CD4-positive, alpha-beta T cell (primary cell): Measurements from ENCODE around the gene PGRMC2. TPM values are rescaled to one million over a fixed set of nuclear protein-coding genes. Genes with fewer than 3 reads are reported as not detected.

ENCODE experiments used
- ATAC-seq: fragments of 200-7000 bp; cut with Tn5 transposase; one replicate; pipeline ENCODE4 v1.10.0; 2022; ENCODE audit warnings: mild to moderate bottlenecking; ENCODE audit not compliant: poor library complexity
- CTCF ChIA-PET: fragments of 350-600 bp; sonication (Branson Sonifier 250); formaldehyde crosslinking; loops from one replicate; lab custom pipeline; 2021; ENCODE audit warnings: antibody characterized with exemption, inconsistent platforms; lab: Charles Lee
- POLR2A ChIA-PET: fragments of 350-600 bp; sonication (Branson Sonifier 250); formaldehyde crosslinking; loops from one replicate; lab custom pipeline; 2021; ENCODE audit warnings: antibody characterized with exemption, inconsistent platforms; lab: Charles Lee
- DNase-seq, 14 experiments: peaks; one replicate each; pipeline ENCODE4 v3.0.0-alpha.2; 2013 to 2020; ENCODE audit warnings: mixed read lengths in 2 of 14
- H3K27ac ChIP-seq, 2 donors: one replicate each; pipeline versions ENCODE4 v1.5.1 to v1.7.0; 2013; ENCODE audit warnings: low read length in 2 of 2, low read depth in 1 of 2, mild to moderate bottlenecking in 1 of 2
- H3K27me3 ChIP-seq, 2 experiments: 1 replicate in 1 of 2; 2 replicates in 1 of 2; pipeline versions ENCODE4 v1.6.1 to v1.7.0; 2013; ENCODE audit warnings: low read length in 2 of 2, control low read depth in 1 of 2, mild to moderate bottlenecking in 1 of 2, moderate library complexity in 1 of 2; ENCODE audit not compliant: insufficient read depth in 2 of 2, control insufficient read depth in 1 of 2
- H3K36me3 ChIP-seq: one replicate; pipeline ENCODE4 v1.6.1; 2013; ENCODE audit warnings: low read length, control low read depth; ENCODE audit not compliant: insufficient read depth
- H3K4me1 ChIP-seq: one replicate; pipeline ENCODE4 v1.6.1; 2013; ENCODE audit warnings: low read length, control low read depth; ENCODE audit not compliant: insufficient read depth
- H3K4me3 ChIP-seq: one replicate; pipeline ENCODE4 v1.5.1; 2013; ENCODE audit warnings: mild to moderate bottlenecking, low read length, moderate library complexity
- H3K9me3 ChIP-seq, 2 experiments: 1 replicate in 1 of 2; 2 replicates in 1 of 2; pipeline versions ENCODE4 v1.6.1 to v1.7.0; 2013; ENCODE audit warnings: low read length in 2 of 2, mild to moderate bottlenecking in 2 of 2, control low read depth in 1 of 2, moderate library complexity in 1 of 2; ENCODE audit not compliant: control insufficient read depth in 1 of 2, insufficient read depth in 1 of 2
- H3K27ac Mint-ChIP-seq: one replicate; pipeline ENCODE4 v1.8.0; 2020; ENCODE audit warnings: mixed read lengths
- H3K27me3 Mint-ChIP-seq: one replicate; pipeline ENCODE4 v1.8.0; 2021; ENCODE audit warnings: mixed read lengths
- H3K36me3 Mint-ChIP-seq: one replicate; pipeline ENCODE4 v1.8.0; 2021; ENCODE audit warnings: low read depth, mixed read lengths
- H3K4me1 Mint-ChIP-seq: one replicate; pipeline ENCODE4 v1.8.0; 2021; ENCODE audit warnings: low read depth, mixed read lengths
- H3K4me3 Mint-ChIP-seq: one replicate; pipeline ENCODE4 v1.8.0; 2020; ENCODE audit warnings: mild to moderate bottlenecking, mixed read lengths
- H3K9me3 Mint-ChIP-seq: one replicate; pipeline ENCODE4 v1.8.0; 2020; ENCODE audit warnings: mixed read lengths
- intact Hi-C, 2 experiments: fragments of 100-400 bp; cut with DNase I in 1 of 2; cut with micrococcal nuclease in 1 of 2; formaldehyde crosslinking; loops; one replicate each; pipeline versions ENCODE4 v1.15.1 to v1.9.0; 2023 to 2025; cut with DNase I, micrococcal nuclease
- total RNA-seq, 174 experiments: library from RNA in 2 of 174; stranded (reverse) in 2 of 174; gene quantifications; one replicate each; pipeline ENCODE4 v1.2.3 and lab custom pipeline; 2021 to 2026
- TF ChIP-seq, protein P1 (sequence below): fragments of 200-600 bp; IDR thresholded peaks from one replicate; pipeline ENCODE4 v1.8.0; 2022; ENCODE audit warnings: antibody characterized with exemption, mild to moderate bottlenecking

PGRMC2 gene
- total RNA-seq, 2 experiments from 2014 or later = 92.8 to 99.9 TPM

DNA sequence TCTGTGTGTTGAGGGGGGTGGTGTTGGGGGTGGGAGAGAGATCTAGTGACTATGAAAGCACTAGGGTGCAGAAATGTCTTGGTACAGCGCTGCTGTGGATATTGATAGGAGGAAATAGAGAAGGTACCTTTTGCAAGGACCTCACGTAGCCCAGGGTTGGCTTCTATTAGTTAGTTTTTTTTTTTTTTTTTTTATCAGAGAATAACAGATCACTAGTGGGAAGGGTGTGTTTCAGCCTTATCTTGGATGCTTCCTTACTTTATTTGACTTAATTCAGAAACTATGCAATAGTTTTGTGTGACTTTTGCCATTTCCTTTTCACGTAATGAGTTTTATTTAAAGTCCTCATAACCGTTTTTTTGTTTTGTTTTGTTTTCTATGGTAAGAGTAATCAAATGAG is 16.4 kb upstream of the PGRMC2 start:
- H3K27ac ChIP-seq = no peak overlapping the region
- ATAC-seq (no peak), DNase-seq (no peak)
- no peaks in the 10 kb centered on the region for H3K4me1 Mint-ChIP-seq
- H3K4me1 ChIP-seq = no peaks in the 10 kb centered on the region
- H3K27me3 ChIP-seq = no peaks in the 10 kb centered on the region
- no peaks in the 10 kb centered on the region for H3K27me3 Mint-ChIP-seq
- no peaks in the 10 kb centered on the region for H3K36me3 ChIP-seq
- H3K36me3 Mint-ChIP-seq = peaks cover 19% of the 10 kb centered on the region
- no peak overlapping the region for H3K4me3 Mint-ChIP-seq
- TF ChIP-seq, protein P1, sequence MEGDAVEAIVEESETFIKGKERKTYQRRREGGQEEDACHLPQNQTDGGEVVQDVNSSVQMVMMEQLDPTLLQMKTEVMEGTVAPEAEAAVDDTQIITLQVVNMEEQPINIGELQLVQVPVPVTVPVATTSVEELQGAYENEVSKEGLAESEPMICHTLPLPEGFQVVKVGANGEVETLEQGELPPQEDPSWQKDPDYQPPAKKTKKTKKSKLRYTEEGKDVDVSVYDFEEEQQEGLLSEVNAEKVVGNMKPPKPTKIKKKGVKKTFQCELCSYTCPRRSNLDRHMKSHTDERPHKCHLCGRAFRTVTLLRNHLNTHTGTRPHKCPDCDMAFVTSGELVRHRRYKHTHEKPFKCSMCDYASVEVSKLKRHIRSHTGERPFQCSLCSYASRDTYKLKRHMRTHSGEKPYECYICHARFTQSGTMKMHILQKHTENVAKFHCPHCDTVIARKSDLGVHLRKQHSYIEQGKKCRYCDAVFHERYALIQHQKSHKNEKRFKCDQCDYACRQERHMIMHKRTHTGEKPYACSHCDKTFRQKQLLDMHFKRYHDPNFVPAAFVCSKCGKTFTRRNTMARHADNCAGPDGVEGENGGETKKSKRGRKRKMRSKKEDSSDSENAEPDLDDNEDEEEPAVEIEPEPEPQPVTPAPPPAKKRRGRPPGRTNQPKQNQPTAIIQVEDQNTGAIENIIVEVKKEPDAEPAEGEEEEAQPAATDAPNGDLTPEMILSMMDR = no peak
- intact Hi-C loops = no loop called here
- H3K4me3 ChIP-seq = no peak overlapping the region
- no peaks in the 10 kb centered on the region for H3K9me3 Mint-ChIP-seq
- ChIA-PET POLR2A (no interaction called here), CTCF (no interaction called here)
- no peak overlapping the region for H3K27ac Mint-ChIP-seq
- no peaks in the 10 kb centered on the region for H3K9me3 ChIP-seq

- ATAC-seq (no peak), DNase-seq (no peak)
- H3K27ac Mint-ChIP-seq = no peak overlapping the region
- no peaks in the 10 kb centered on the region for H3K4me1 Mint-ChIP-seq
- no peaks in the 10 kb centered on the region for H3K27me3 Mint-ChIP-seq
- Histone ChIP-seq H3K9me3 (no peaks in the 10 kb centered on the region), H3K27me3 (no peaks in the 10 kb centered on the region), H3K27ac (no peak overlapping the region), H3K36me3 (no peaks in the 10 kb centered on the region), H3K4me1 (no peaks in the 10 kb centered on the region), H3K4me3 (no peak overlapping the region)
- no peak overlapping the region for H3K4me3 Mint-ChIP-seq
- intact Hi-C loops = no loop called here
- TF ChIP-seq, protein P1 = no peak
- no peaks in the 10 kb centered on the region for H3K9me3 Mint-ChIP-seq
- CTCF ChIA-PET = no interaction called here
- H3K36me3 Mint-ChIP-seq = peaks cover 20% of the 10 kb centered on the region
- POLR2A ChIA-PET = no interaction called here
Measured at GRCh38 chr4:128303405-128303785, 15.8 kb upstream of the PGRMC2 start.

DNA sequence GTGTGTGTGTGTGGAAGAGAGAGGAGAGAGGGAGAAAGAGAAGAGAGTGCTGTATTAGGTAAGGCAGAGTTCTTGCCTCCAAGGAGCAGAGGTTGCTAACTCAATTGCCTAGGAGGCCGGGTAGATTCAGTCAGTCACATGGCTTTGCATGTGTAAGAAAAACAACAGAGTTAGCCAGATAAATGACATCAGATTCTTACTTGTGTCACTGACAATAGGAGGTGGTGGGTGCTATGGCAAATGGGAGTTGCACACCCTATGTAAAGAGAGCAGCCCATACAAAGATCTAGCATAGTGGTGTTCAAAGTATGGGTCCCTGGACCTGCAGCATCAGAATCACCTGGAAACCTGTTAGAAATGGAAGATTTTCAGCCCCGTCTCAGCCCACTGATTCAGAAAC is 14.4 kb upstream of the PGRMC2 start:
- no peaks in the 10 kb centered on the region for H3K36me3 ChIP-seq
- no peak for DNase-seq
- H3K9me3 ChIP-seq = no peaks in the 10 kb centered on the region
- Mint-ChIP-seq H3K9me3 (no peaks in the 10 kb centered on the region), H3K36me3 (peaks cover 29% of the 10 kb centered on the region), H3K27me3 (no peaks in the 10 kb centered on the region), H3K27ac (no peak overlapping the region), H3K4me3 (no peak overlapping the region), H3K4me1 (no peaks in the 10 kb centered on the region)
- H3K27me3 ChIP-seq = no peaks in the 10 kb centered on the region
- no peak overlapping the region for H3K27ac ChIP-seq
- ChIA-PET POLR2A (no interaction called here), CTCF (interaction anchor here (1.0 kb wide), 1 partner anchor 21 kb away, joined by 3 read pairs; no protein-coding TSS in a partner anchor)
- TF ChIP-seq, protein P1 = no peak
- no peak for ATAC-seq
- no peak overlapping the region for H3K4me3 ChIP-seq
- no peaks in the 10 kb centered on the region for H3K4me1 ChIP-seq
- intact Hi-C loops = no loop called here
